Measurements from ENCODE around the gene DBN1.

The DBN1 gene

DNA sequence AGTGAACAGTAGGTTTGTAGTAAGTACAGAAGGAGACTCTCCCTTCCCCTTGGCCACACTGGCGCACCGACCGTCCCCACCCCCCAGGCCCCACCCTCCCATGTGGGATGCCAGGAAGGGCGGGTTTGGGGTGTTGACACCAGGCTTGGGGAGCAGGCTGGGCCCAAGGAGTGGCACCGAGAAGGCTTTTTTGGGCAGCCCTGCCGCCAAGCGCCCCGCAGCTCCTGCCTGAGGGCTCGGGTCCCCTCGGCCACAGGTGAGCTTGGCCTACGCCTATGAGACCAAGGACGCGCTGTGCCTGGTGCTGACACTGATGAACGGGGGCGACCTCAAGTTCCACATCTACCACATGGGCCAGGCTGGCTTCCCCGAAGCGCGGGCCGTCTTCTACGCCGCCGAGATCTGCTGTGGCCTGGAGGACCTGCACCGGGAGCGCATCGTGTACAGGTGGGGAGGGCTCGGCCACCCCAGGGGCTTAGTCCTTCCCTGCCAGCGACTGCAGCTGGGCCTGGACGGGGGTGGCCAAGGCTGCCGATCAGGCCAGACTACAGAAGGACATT is 39.7 kb downstream of the DBN1 start:
- TF ChIP-seq, protein P1, sequence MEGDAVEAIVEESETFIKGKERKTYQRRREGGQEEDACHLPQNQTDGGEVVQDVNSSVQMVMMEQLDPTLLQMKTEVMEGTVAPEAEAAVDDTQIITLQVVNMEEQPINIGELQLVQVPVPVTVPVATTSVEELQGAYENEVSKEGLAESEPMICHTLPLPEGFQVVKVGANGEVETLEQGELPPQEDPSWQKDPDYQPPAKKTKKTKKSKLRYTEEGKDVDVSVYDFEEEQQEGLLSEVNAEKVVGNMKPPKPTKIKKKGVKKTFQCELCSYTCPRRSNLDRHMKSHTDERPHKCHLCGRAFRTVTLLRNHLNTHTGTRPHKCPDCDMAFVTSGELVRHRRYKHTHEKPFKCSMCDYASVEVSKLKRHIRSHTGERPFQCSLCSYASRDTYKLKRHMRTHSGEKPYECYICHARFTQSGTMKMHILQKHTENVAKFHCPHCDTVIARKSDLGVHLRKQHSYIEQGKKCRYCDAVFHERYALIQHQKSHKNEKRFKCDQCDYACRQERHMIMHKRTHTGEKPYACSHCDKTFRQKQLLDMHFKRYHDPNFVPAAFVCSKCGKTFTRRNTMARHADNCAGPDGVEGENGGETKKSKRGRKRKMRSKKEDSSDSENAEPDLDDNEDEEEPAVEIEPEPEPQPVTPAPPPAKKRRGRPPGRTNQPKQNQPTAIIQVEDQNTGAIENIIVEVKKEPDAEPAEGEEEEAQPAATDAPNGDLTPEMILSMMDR (IDR thresholded peaks at IDR 0.05; ENCODE audit: borderline replicate concordance, insufficient read depth, low read depth, low read length), result no peak
- H3K4me3 ChIP-seq (ENCODE audit: low read depth, low read length), result no peak overlapping the region

GRCh38 chr5:177432839-177433657 is 40.4 kb downstream of the DBN1 start:
- no peak overlapping the region for H3K4me3 ChIP-seq (ENCODE audit: low read depth, low read length)

GRCh38 chr5:177432143-177432838 is 41.1 kb downstream of the DBN1 start:
- TF ChIP-seq, protein P1 (IDR thresholded peaks at IDR 0.05; ENCODE audit: borderline replicate concordance, insufficient read depth, low read depth, low read length), result no peak
- H3K4me3 ChIP-seq (ENCODE audit: low read depth, low read length), result no peak overlapping the region

More at GRCh38 chr5:177432839-177433657, 40.4 kb downstream of the DBN1 start:
- TF ChIP-seq, protein P1 (IDR thresholded peaks at IDR 0.05; ENCODE audit: borderline replicate concordance, insufficient read depth, low read depth, low read length), result no peak

GRCh38 chr5:177431317-177432142 is 41.9 kb downstream of the DBN1 start:
- TF ChIP-seq, protein P1 (IDR thresholded peaks at IDR 0.05; ENCODE audit: borderline replicate concordance, insufficient read depth, low read depth, low read length), result no peak
- H3K4me3 ChIP-seq (ENCODE audit: low read depth, low read length), result peak overlapping the region; percentile 3

GRCh38 chr5:177430972-177431316 is 42.5 kb downstream of the DBN1 start:
- H3K4me3 ChIP-seq (ENCODE audit: low read depth, low read length), result no peak overlapping the region
- TF ChIP-seq, protein P1 (IDR thresholded peaks at IDR 0.05; ENCODE audit: borderline replicate concordance, insufficient read depth, low read depth, low read length), result no peak

- H3K4me3 ChIP-seq (ENCODE audit: low read depth, low read length), result peak overlapping the region; percentile 3
Observed at GRCh38 chr5:177430140-177430951, 43.1 kb downstream of the DBN1 start.

More at GRCh38 chr5:177430140-177430951, 43.1 kb downstream of the DBN1 start:
- TF ChIP-seq, protein P1 (IDR thresholded peaks at IDR 0.05; ENCODE audit: borderline replicate concordance, insufficient read depth, low read depth, low read length), result no peak

Data from GM12875 (cell line).